MCF 10A (cell line): ENCODE results near the gene GFOD1. TPM values are rescaled to one million over a fixed set of nuclear protein-coding genes. Genes with fewer than 3 reads are reported as not detected.
A peak's percentile ranks its signal among the peaks of the same experiment; 100 is the strongest.

Source experiments
- BruUV-seq: library from RNA; stranded (reverse); fragments of 400-500 nt; replicated peaks from 2 replicates; lab custom pipeline; 2021; lab: Mats Ljungman, UMichigan
- CTCF ChIA-PET: fragments of 300-600 bp; sonication (Branson Sonifier 250); formaldehyde crosslinking; extraction: SDS; loops from one replicate; lab custom pipeline; 2021; ENCODE audit warnings: antibody characterized with exemption, inconsistent platforms; lab: Yijun Ruan, JAX
- POLR2A ChIA-PET: fragments of 300-600, 350-650 bp; sonication (Branson Sonifier 250); formaldehyde crosslinking; extraction: SDS; loops from one replicate; lab custom pipeline; 2020; ENCODE audit warnings: antibody characterized with exemption, inconsistent platforms; lab: Yijun Ruan, JAX
- DNase-seq: peaks from one replicate; pipeline ENCODE4 v3.0.0-alpha.2; 2018; ENCODE audit not compliant: unreplicated experiment
- H3K27ac Mint-ChIP-seq: one replicate; pipeline ENCODE4 v1.8.0; 2022; ENCODE audit warnings: mild to moderate bottlenecking, low read depth, mixed read lengths; ENCODE audit not compliant: unreplicated experiment
- H3K27me3 Mint-ChIP-seq: one replicate; pipeline ENCODE4 v1.8.0; 2022; ENCODE audit warnings: mixed read lengths; ENCODE audit not compliant: insufficient read depth, unreplicated experiment
- H3K36me3 Mint-ChIP-seq: one replicate; pipeline ENCODE4 v1.8.0; 2022; ENCODE audit warnings: mild to moderate bottlenecking, moderate library complexity, mixed read lengths; ENCODE audit not compliant: insufficient read depth, unreplicated experiment
- H3K4me1 Mint-ChIP-seq: one replicate; pipeline ENCODE4 v1.8.0; 2022; ENCODE audit warnings: mixed read lengths; ENCODE audit not compliant: insufficient read depth, unreplicated experiment
- H3K4me3 Mint-ChIP-seq: one replicate; pipeline ENCODE4 v1.8.0; 2022; ENCODE audit warnings: mild to moderate bottlenecking, moderate library complexity, mixed read lengths; ENCODE audit not compliant: unreplicated experiment
- H3K9me3 Mint-ChIP-seq: one replicate; pipeline ENCODE4 v1.8.0; 2022; ENCODE audit warnings: mixed read lengths; ENCODE audit not compliant: unreplicated experiment
- CTCF ChIP-seq: fragments of 200-600 bp; IDR thresholded peaks from one replicate; pipeline ENCODE4 v1.8.0; 2022; ENCODE audit warnings: antibody characterized with exemption, mild to moderate bottlenecking; ENCODE audit not compliant: unreplicated experiment
- intact Hi-C: fragments of 100-400 bp; cut with micrococcal nuclease; formaldehyde crosslinking; loops from 2 replicates; pipeline ENCODE4 v1.14.1; 2022
- total RNA-seq: library from RNA; stranded (reverse); gene quantifications from 2 replicates; pipeline ENCODE4 v1.2.3, GENCODE V29; 2022

The GFOD1 gene
- total RNA-seq, 1 experiment from 2014 or later = 9.5 TPM

- no TSS peak for BruUV-seq
- CTCF ChIA-PET = interaction anchor here (0.7 to 2.7 kb wide), 3 partner anchors 8 to 94 kb away, joined by 3 to 14 read pairs (median 3); no protein-coding TSS in a partner anchor
- POLR2A ChIA-PET = interaction anchor here (0.9 to 5.3 kb wide), 5 partner anchors 10 to 80 kb away, joined by 3 to 49 read pairs (median 4); partner anchors contain the start of gene GFOD1
- intact Hi-C loops = loop anchor here (5.0 kb wide), 1 partner anchor 41 kb away; no protein-coding TSS in a partner anchor
- TF ChIP-seq CTCF = no peak
- DNase-seq = no peak
- Mint-ChIP-seq H3K4me3 (no peak overlapping the region), H3K27ac (no peak overlapping the region), H3K4me1 (peaks cover 52% of the 10 kb centered on the region), H3K9me3 (no peaks in the 10 kb centered on the region), H3K27me3 (no peaks in the 10 kb centered on the region), H3K36me3 (peaks cover 9% of the 10 kb centered on the region)
Observed at GRCh38 chr6:13405961-13406477, 81.4 kb downstream of the GFOD1 start.

GRCh38 chr6:13404892-13405254 lies 82.5 kb downstream of the GFOD1 start:
- H3K4me1 Mint-ChIP-seq = peaks cover 43% of the 10 kb centered on the region
- H3K9me3 Mint-ChIP-seq = no peaks in the 10 kb centered on the region
- intact Hi-C loops = loop anchor here (5.0 kb wide), 1 partner anchor 42 kb away; no protein-coding TSS in a partner anchor
- no peak for DNase-seq
- H3K4me3 Mint-ChIP-seq = no peak overlapping the region
- TF ChIP-seq CTCF = no peak
- no peak overlapping the region for H3K27ac Mint-ChIP-seq
- no peaks in the 10 kb centered on the region for H3K27me3 Mint-ChIP-seq
- ChIA-PET POLR2A (interaction anchor here (0.7 to 5.3 kb wide), 3 partner anchors 26 to 81 kb away, joined by 3 to 49 read pairs (median 4); partner anchors contain the start of gene GFOD1), CTCF (interaction anchor here (0.7 kb wide), 1 partner anchor 128 kb away, joined by 3 read pairs; no protein-coding TSS in a partner anchor)
- no TSS peak for BruUV-seq
- H3K36me3 Mint-ChIP-seq = peaks cover 9% of the 10 kb centered on the region

- ChIA-PET CTCF (no interaction called here), POLR2A (interaction anchor here (5.3 kb wide), 1 partner anchor 81 kb away, joined by 49 read pairs; the partner anchor contains the start of gene GFOD1)
- no peaks in the 10 kb centered on the region for H3K27me3 Mint-ChIP-seq
- intact Hi-C loops = no loop called here
- peak; percentile 80 for DNase-seq
- H3K27ac Mint-ChIP-seq = peak overlapping the region; percentile 65
- no peaks in the 10 kb centered on the region for H3K9me3 Mint-ChIP-seq
- H3K4me3 Mint-ChIP-seq = peak overlapping the region; percentile 29
- BruUV-seq = no TSS peak
- TF ChIP-seq CTCF = no peak
- H3K36me3 Mint-ChIP-seq = peaks cover 9% of the 10 kb centered on the region
- H3K4me1 Mint-ChIP-seq = peaks cover 42% of the 10 kb centered on the region
Observed at GRCh38 chr6:13404228-13404891, 83.0 kb downstream of the GFOD1 start.

GRCh38 chr6:13402711-13403110 lies 84.7 kb downstream of the GFOD1 start:
- peak; percentile 54 for DNase-seq
- peaks cover 37% of the 10 kb centered on the region for H3K4me1 Mint-ChIP-seq
- ChIA-PET CTCF (no interaction called here), POLR2A (no interaction called here)
- no peak for TF ChIP-seq CTCF
- no TSS peak for BruUV-seq
- H3K27ac Mint-ChIP-seq = no peak overlapping the region
- H3K27me3 Mint-ChIP-seq = no peaks in the 10 kb centered on the region
- intact Hi-C loops = no loop called here
- peaks cover 7% of the 10 kb centered on the region for H3K36me3 Mint-ChIP-seq
- no peak overlapping the region for H3K4me3 Mint-ChIP-seq
- H3K9me3 Mint-ChIP-seq = no peaks in the 10 kb centered on the region
